Uterus (tissue), 4 donors: ENCODE measurements around the gene ATG2A. TPM values are rescaled to one million over a fixed set of nuclear protein-coding genes. Genes with fewer than 3 reads are reported as not detected.
"Not testable (repeated sequence)": the region's sequence is repeated elsewhere in the genome, so short reads cannot be mapped to it uniquely, and the experiment has no call there.

Experiments
- DNase-seq, 2 donors: peaks; one replicate each; pipeline ENCODE4 v3.0.0-alpha.2; 2019 to 2020
- H3K27ac ChIP-seq, 2 donors: fragments of 200-600 bp; sonication (generic); 1 replicate in 1 of 2; 2 replicates in 1 of 2; pipeline ENCODE4 v1.5.1; 2016 to 2018
- H3K27me3 ChIP-seq, 2 donors: fragments of 200-600 bp; sonication (generic); one replicate each; pipeline ENCODE4 v1.5.1; 2018 to 2019; ENCODE audit warnings: control low read depth in 1 of 2
- H3K36me3 ChIP-seq, 2 donors: fragments of 200-600 bp; sonication (generic); one replicate each; pipeline ENCODE4 v1.5.1; 2019; ENCODE audit warnings: control low read depth in 1 of 2
- H3K4me1 ChIP-seq, 2 donors: fragments of 200-600 bp; sonication (generic); one replicate each; pipeline ENCODE4 v1.5.1; 2018 to 2019; ENCODE audit warnings: control low read depth in 1 of 2
- H3K4me3 ChIP-seq, 2 donors: fragments of 200-600 bp; sonication (generic); 1 replicate in 1 of 2; 2 replicates in 1 of 2; pipeline ENCODE4 v1.5.1; 2018 to 2019; ENCODE audit warnings: mild to moderate bottlenecking in 1 of 2
- H3K9me3 ChIP-seq, 2 donors: fragments of 200-600 bp; sonication (generic); one replicate each; pipeline ENCODE4 v1.5.1; 2019; ENCODE audit warnings: control low read depth in 1 of 2
- POLR2A ChIP-seq, 2 donors: fragments of 450-650 bp; IDR thresholded peaks; one replicate each; pipeline ENCODE4 v1.6.1; 2016; ENCODE audit warnings: antibody characterized with exemption in 2 of 2, mild to moderate bottlenecking in 1 of 2, moderate library complexity in 1 of 2
- intact Hi-C: fragments of 100-400 bp; cut with DNase I; formaldehyde crosslinking; loops from one replicate; pipeline ENCODE4 v1.15.1; 2023; ENCODE audit warnings: low total_unique reads
- total RNA-seq, 4 donors: library from RNA; depleted of rRNA in 3 of 4; stranded (reverse); fragments of >200 nt in 3 of 4; gene quantifications; one replicate each; pipeline versions ENCODE4 v1.1.0 to v1.2.4, GENCODE V29; 2014 to 2023
- TF ChIP-seq, protein P1 (sequence below), 4 experiments: fragments of 200-600 bp in 2 of 4; fragments of 450-650 bp in 2 of 4; sonication (generic) in 2 of 4; IDR thresholded peaks; one replicate each; pipeline ENCODE4 v1.5.1; 2016 to 2019; ENCODE audit warnings: antibody characterized with exemption in 4 of 4, mild to moderate bottlenecking in 2 of 4, moderate library complexity in 1 of 4
- donor health status: DM: yes; HTN: yes; CAD: no.

ATG2A gene
- total RNA-seq, 4 donors from 2014 or later, result 6.8 to 39.6 (median 18.4) TPM

DNA sequence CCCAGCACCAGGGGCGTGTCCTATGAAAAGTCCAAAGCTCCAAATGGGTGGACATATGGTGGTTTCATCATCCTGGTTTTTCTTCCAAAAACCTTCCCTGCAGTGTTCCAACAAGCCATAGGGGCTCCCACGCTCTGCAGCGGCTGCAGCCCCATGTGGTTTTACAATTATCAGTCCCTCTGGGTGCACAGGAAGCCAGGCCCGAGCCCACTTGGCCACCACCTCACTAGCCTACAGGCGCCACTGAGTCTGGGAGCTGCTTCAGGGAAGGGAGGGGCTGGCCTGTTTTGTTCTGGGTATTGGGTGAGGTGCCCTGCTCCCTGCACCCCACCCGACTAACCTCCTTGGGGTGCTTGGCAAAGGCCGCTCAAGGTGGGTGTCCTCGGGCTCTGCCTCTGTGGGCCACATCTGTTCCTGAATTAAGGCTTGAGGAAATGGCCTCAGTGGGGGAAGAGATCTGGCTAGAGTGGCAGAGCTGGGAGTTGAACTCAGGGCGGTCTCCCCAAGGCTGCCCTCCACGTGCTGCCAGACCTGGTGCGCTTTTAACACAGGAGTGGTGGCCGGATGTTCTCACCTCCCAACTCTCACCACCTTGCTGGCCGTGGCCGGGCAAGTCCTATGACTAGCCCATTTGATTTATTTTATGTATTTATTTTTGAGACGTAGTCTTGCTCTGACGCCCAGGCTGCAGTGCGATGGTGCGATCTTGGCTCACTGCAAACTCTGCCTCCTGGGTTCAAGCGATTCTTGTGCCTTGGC lies 67.2 kb downstream of the ATG2A start:
- TF ChIP-seq POLR2A (IDR thresholded peaks at IDR 0.05), result no peak
- TF ChIP-seq, protein P1, sequence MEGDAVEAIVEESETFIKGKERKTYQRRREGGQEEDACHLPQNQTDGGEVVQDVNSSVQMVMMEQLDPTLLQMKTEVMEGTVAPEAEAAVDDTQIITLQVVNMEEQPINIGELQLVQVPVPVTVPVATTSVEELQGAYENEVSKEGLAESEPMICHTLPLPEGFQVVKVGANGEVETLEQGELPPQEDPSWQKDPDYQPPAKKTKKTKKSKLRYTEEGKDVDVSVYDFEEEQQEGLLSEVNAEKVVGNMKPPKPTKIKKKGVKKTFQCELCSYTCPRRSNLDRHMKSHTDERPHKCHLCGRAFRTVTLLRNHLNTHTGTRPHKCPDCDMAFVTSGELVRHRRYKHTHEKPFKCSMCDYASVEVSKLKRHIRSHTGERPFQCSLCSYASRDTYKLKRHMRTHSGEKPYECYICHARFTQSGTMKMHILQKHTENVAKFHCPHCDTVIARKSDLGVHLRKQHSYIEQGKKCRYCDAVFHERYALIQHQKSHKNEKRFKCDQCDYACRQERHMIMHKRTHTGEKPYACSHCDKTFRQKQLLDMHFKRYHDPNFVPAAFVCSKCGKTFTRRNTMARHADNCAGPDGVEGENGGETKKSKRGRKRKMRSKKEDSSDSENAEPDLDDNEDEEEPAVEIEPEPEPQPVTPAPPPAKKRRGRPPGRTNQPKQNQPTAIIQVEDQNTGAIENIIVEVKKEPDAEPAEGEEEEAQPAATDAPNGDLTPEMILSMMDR (IDR thresholded peaks at IDR 0.05), result no peak
- peaks cover 3 to 5% of the 10 kb centered on the region in 2 donors for H3K4me1 ChIP-seq
- peak overlapping the region in 1 of 2 donors; percentile 33 for H3K27ac ChIP-seq
- H3K4me3 ChIP-seq, result no peak overlapping the region
- H3K36me3 ChIP-seq, result no peaks in the 10 kb centered on the region
- intact Hi-C loops, result no loop called here
- no peaks in the 10 kb centered on the region for H3K27me3 ChIP-seq
- DNase-seq, result no peak
- H3K9me3 ChIP-seq, result no peaks in the 10 kb centered on the region

GRCh38 chr11:64848826-64849597 lies 68.0 kb downstream of the ATG2A start:
- Histone ChIP-seq H3K9me3 (no peaks in the 10 kb centered on the region), H3K27ac (no peak overlapping the region), H3K4me3 (no peak overlapping the region), H3K4me1 (peaks cover 3 to 5% of the 10 kb centered on the region in 2 donors), H3K27me3 (no peaks in the 10 kb centered on the region), H3K36me3 (no peaks in the 10 kb centered on the region)
- intact Hi-C loops, result no loop called here
- TF ChIP-seq, protein P1 (IDR thresholded peaks at IDR 0.05), result no peak
- TF ChIP-seq POLR2A (IDR thresholded peaks at IDR 0.05), result no peak
- no peak for DNase-seq

- Histone ChIP-seq H3K27ac (no peak overlapping the region), H3K4me3 (no peak overlapping the region), H3K9me3 (no peaks in the 10 kb centered on the region), H3K36me3 (no peaks in the 10 kb centered on the region), H3K4me1 (peaks cover 3 to 5% of the 10 kb centered on the region in 2 donors), H3K27me3 (no peaks in the 10 kb centered on the region)
- intact Hi-C loops, result no loop called here
- no peak for DNase-seq
- TF ChIP-seq POLR2A (IDR thresholded peaks at IDR 0.05), result no peak
- TF ChIP-seq, protein P1 (IDR thresholded peaks at IDR 0.05), result no peak
Observed at GRCh38 chr11:64848214-64848825, 68.7 kb downstream of the ATG2A start.

- Histone ChIP-seq H3K9me3 (no peaks in the 10 kb centered on the region), H3K36me3 (no peaks in the 10 kb centered on the region), H3K27ac (no peak overlapping the region), H3K27me3 (no peaks in the 10 kb centered on the region), H3K4me3 (no peak overlapping the region), H3K4me1 (peaks cover 3 to 5% of the 10 kb centered on the region in 2 donors)
- TF ChIP-seq, protein P1 (IDR thresholded peaks at IDR 0.05), result peak; percentile 96 to 99 (median 98)
- TF ChIP-seq POLR2A (IDR thresholded peaks at IDR 0.05), result no peak
- peak; percentile 90 to 92 for DNase-seq
- intact Hi-C loops, result no loop called here
Observed at GRCh38 chr11:64846998-64847666, 69.9 kb downstream of the ATG2A start.

DNA sequence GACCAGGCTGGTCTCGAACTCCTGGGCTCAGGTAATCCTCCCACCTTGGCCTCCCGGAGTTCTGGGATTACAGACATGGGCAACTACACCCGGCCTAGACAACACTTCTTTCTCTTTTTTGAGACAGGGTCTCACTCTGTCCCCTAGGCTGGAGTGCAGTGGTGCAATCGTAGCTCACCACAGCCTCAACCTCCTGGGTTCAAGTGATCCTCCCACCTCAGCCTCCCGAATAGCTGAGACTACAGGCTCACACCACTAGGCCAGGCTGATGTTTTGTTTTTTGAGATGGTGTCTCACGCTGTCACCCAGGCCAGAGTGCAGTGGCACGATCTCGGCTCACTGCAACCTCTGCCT lies 71.3 kb downstream of the ATG2A start:
- not testable (repeated sequence) for DNase-seq, H3K4me1 ChIP-seq, H3K9me3 ChIP-seq

More for the DNA sequence above, 71.3 kb downstream of the ATG2A start:
- not testable (repeated sequence) for H3K27ac ChIP-seq, H3K4me3 ChIP-seq, H3K27me3 ChIP-seq, H3K36me3 ChIP-seq
- intact Hi-C loops, result loop anchor here (2.0 kb wide), 1 partner anchor 43 kb away; no protein-coding TSS in a partner anchor
